NOMO-1 (cell line): ENCODE results near the gene GNAL.
"Not testable (repeated sequence)": the region's sequence is repeated elsewhere in the genome, so short reads cannot be mapped to it uniquely, and the experiment has no call there.

Source experiments
- DNase-seq, 2 experiments: peaks; one replicate each; lab custom pipeline; 2025; ENCODE audit not compliant: unreplicated experiment in 2 of 2; lab: John Stamatoyannopoulos, UW

GNAL gene

GRCh38 chr18:11668441-11669169, 20.5 kb upstream of the GNAL start:
- no peak for DNase-seq

GRCh38 chr18:11669271-11669947, 19.7 kb upstream of the GNAL start:
- no peak for DNase-seq

GRCh38 chr18:11669948-11670275, 19.2 kb upstream of the GNAL start:
- no peak for DNase-seq

- DNase-seq, result no peak
Observed at GRCh38 chr18:11671156-11671555, 17.9 kb upstream of the GNAL start.

- no peak for DNase-seq
Observed at GRCh38 chr18:11672198-11672597, 16.9 kb upstream of the GNAL start.

- no peak for DNase-seq
Observed at GRCh38 chr18:11672846-11673454, 16.1 kb upstream of the GNAL start.

- DNase-seq, result no peak
Observed at GRCh38 chr18:11673560-11673959, 15.5 kb upstream of the GNAL start.

GRCh38 chr18:11674119-11674518, 14.9 kb upstream of the GNAL start:
- DNase-seq, result no peak

GRCh38 chr18:11676386-11676785, 12.7 kb upstream of the GNAL start:
- no peak for DNase-seq

GRCh38 chr18:11676867-11677266, 12.2 kb upstream of the GNAL start:
- no peak for DNase-seq

GRCh38 chr18:11678211-11678610, 10.9 kb upstream of the GNAL start:
- no peak for DNase-seq

- DNase-seq, result peak; percentile 17 to 19
Observed at GRCh38 chr18:11689669-11690565, 853 bp downstream of the GNAL start.

- DNase-seq, result not testable (repeated sequence)
Observed at GRCh38 chr18:11690660-11691059, 1.6 kb downstream of the GNAL start.

GRCh38 chr18:11695736-11696135, 6.7 kb downstream of the GNAL start:
- DNase-seq, result no peak

GRCh38 chr18:11696451-11696850, 7.4 kb downstream of the GNAL start:
- no peak for DNase-seq

GRCh38 chr18:11700876-11701275, 11.8 kb downstream of the GNAL start:
- no peak for DNase-seq

GRCh38 chr18:11710578-11710977, 21.5 kb downstream of the GNAL start:
- DNase-seq, result no peak

- no peak for DNase-seq
Observed at GRCh38 chr18:11713756-11714155, 24.7 kb downstream of the GNAL start.

GRCh38 chr18:11714244-11714918, 25.3 kb downstream of the GNAL start:
- no peak for DNase-seq

- DNase-seq, result not testable (repeated sequence)
Observed at GRCh38 chr18:11716767-11717315, 27.8 kb downstream of the GNAL start.
